SK-N-DZ (cell line): Measurements from ENCODE around the gene DAP3.
"Not testable (repeated sequence)": the region's sequence is repeated elsewhere in the genome, so short reads cannot be mapped to it uniquely, and the experiment has no call there.

Experiments
- DNase-seq: peaks from one replicate; pipeline ENCODE4 v3.0.0-alpha.2; 2015; ENCODE audit warnings: low spot score

DAP3 gene

DNA sequence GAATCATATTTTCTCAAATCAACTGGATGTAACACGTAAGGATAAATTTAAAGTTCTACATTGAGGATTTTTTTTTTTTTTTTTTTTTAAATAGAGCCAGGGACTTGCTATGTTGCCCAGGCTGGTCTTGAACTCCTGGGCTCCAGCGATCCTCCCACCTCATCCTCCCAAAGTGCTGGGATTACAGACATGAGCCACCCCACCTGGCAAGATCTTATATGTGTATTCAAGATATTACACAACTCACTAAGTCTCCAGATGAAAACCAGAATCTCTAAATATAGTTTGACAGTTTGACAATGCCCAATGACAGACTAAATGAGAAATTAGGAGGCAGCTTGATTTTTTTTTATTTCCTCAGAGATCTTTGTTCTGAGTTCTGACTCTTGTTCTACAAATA is 7.1 kb upstream of the DAP3 start:
- DNase-seq = no peak

DNA sequence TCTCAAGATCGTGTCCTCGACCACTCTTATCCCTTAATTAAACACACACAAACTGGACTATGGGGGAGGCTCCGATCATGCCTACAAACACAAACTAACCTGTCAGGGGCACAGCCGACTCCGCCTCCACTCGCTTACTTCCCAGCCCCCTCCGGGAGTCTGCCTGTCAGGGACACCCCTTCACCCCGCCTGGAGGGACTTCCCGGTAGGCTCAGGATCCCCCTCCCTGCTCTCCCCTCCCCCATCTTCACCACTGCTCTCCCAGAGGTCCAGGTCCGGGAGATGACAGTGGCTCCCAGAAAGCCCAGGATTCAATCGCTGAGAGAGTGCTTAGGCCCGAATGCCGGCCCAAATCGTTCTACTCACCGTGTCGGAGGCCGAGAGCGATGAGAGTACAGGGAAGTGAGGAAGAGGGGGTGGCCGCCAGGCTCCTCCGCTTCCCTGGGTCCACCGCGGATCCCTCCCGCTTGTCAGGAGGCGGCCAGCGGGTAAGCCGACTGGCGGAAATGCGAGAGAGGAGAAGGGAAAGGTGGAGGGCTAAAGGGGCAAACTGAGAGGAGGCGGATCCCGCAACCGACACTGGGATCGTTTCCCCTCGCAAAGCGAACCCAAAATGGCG is 1.1 kb upstream of the DAP3 start:
- not testable (repeated sequence) for DNase-seq

DNA sequence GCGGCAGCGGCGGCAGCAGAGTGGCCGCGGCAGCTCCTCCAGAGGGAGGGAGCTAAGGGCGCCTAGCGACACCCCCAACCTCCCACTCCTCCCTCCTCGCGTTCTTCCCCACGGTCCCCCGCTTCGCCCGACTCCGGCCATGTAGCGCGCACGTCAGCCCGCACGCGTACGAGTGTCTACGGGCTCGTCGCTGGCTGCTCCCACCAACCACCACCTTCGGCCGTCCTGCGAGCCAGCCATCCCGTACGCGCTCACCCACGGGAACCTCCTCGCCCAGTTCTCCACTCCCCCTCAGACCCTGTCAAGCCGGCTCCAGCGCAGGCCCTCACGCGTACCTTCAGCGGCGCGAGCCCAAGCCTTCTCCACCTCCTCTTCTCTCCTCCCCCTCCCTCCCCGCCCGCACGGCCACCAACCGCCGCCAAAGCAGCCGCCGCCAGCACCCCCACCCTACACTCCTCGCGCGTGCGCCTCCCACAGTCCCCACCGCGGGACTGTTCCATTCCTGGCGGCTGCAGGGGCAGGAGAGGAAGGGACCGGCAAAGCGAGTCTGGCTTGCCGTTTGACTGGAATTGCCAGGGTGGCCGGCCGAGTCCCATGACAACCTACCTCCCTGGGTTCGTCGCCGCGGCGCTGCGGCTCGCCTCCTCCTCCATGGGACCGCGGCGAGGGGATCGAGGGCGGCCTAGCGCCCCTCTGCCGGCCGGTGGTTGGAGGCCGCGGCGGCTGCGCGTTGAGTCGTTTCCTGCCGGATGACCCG is 389 bp upstream of the DAP3 start, which contains the start of gene YY1AP1:
Gene YY1AP1, minus strand, starts transcription at position 451 of the 757 bp plus-strand sequence. CDS start 8,338 bp downstream, outside the sequence.
- DNase-seq = peak; percentile 90

DNA sequence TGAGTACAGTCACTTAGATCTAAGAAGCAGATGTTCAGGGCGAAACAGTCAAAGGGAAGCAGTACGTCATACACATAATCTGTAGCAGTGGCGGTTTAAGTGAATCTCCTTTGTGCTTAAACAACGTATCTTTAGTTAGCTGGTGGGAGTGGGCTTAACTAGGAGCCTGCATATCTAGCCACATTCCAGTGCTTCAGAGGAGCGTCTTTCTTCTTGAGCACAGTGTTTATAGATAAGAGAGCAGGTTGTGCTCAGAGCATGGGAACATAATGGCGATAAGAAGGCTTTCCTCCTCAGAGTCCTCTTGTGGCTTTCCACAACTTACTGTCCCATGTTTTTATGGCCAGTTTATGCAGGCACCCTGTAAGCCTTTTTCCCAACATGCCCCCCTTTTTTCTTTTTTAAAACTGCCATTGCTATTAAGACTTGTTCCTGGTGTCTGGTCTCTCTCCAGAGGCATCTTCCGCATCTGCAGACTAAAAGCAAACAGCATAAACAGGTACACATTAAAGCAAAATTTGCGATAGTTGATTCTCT is 3.2 kb downstream of the DAP3 start:
- no peak for DNase-seq

DNA sequence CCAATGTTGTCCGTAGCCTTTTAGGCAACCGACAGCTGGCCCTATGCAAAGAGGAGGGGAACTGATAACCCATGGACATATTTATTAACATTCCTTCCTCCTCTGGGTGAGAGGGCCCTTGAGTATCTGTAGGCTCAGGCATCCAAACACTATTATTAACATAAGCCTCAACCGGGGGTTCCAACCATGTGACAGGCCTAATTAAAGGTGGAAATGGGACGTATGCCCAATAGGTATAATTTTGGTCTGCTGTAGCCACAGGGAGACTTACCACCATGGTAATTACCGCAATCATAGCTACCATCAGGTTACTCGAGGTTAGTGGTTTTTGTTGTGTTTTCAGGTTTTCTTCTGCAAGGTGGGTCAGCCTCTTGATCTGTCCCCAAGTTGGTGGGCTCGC is 5.3 kb downstream of the DAP3 start:
- DNase-seq = no peak

DNA sequence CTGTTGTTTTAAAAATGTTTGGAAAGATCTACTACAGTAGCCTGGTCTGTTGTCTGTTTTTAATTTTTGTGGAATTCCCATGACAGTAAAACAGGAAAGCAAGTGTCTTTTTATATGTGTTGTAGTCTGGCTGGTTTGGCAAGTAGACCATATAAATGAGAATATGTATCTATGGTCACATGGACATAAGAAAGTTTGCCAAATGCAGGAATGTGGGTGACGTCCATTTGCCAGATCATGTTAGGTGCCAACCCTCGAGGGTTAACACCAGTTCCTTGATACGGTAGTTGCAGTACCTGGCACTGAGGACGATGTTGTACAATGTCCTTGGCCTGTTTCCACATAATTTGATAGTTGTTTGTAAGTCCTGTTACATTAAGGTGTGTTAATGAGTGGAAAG is 6.2 kb downstream of the DAP3 start:
- DNase-seq = no peak

DNA sequence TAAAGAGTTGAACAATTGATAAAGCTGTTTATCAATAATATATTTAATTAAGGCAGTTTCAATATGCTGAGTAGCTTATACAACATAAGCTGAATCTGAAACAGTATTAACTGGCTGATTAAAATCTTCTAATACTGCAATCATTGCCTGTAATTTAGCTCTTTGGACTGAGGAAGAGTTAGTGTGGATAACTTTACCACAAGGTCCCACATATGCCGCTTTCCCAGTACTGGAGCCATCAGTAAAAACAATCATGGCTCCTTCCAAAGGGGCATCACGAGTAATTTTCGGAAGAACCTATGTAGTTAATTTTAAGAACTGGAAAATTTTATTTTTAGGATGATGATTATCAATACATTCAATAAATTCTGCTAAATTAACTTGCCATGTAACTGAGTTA is 6.7 kb downstream of the DAP3 start:
- DNase-seq = no peak

DNA sequence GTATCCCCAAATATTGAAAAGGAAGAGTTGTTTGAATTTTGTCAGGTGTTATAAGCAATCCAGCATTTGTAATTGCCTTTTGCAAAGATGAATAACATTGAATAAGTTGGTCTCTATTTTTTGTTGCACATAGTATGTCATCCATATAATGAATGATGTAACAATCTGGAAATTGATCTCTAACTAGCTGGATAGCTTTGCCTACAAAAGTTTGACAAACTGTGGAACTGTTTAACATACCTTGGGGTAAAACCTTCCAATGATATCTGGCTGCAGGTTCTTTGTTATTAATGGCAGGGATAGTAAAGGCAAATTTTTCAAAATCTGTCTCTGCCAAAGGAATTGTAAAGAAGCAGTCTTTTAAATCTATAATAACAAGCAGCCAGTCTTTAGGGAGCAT is 7.6 kb downstream of the DAP3 start:
- DNase-seq = no peak

DNA sequence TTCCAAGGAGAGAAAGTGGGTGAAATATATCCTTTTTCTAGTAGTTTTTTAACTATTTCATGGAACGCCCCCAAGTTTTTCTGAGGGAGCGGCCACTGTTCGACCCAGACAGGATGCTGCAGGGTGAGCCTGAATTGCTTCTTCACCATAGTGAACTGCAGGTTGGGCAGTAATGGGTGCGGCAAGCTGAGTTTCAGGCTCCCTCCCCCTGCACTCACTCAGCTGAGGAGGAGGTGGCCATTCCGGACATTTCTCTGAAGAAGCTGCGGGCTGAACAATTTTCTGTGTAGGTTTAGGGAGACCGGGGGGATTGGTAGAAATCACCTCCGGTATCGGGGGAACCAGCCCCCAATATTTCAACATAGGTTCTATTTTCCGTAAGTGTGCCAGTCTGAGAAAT is 8.2 kb downstream of the DAP3 start:
- no peak for DNase-seq

DNA sequence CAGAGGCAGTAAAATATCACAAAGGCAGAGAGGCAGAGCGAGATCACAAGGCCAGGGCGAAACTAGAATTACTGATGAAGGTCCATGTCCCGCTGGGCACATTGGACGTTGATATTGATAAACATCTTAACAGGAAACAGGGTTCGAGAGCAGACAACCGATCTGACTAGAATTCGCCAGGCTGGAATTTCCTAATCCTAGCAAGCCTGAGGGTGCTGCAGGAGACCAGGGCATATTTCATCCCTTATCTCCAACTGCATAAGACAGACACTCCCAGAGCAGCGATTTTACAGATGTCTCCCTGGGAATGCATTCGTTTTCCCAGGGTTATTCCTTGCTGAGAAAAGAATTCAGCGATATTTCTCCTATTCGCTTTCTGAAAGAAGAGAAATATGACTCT is 8.7 kb downstream of the DAP3 start:
- peak; percentile 81 for DNase-seq

DNA sequence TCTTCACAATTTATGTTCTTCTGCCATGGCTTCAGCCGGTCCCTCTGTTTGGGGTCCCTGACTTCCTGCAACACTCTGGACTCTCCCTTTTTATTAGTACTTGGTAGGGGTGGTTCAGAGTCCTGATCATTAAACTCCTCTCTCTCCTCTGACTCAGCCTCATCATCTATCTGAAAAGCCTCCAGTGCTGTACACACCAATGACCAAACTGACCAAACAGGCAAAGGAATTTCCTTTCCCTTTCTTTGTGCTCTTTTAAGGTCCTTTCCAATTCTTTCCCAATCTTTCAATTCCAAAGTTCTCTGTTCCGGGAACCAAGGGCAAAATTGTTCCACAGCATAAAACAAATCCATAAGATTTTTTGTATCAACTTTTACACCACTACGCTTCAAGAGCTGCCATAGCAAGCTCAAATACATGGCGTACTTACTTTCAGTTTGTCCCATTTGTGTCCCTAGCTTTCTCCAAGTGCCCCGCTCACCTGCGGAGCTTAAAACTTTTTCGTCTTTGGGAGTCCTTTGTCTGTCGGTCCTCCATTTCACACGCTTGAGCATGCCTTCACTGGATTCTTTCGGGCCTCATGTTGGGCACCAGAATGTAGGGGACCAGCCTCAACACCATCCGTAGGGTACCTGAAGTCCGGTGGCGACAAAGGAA is 9.6 kb downstream of the DAP3 start:
- DNase-seq = no peak

DNA sequence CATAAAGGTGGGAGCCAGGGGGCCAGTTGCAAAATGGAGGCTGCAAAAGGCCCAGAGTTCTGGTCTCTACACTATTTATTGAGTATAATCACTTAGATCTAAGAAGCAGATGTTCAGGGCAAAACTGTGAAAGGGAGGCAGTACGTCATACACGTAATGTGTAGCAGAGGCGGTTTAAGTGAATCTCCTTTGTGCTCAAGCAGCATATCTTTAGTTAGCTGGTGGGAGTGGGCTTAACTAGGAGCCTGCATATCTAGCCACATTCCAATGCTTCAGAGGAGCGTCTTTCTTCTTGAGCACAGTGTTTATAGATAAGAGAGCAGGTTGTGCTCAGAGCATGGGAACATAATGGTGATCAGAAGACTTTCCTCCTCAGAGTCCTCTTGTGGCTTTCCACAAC is 10.2 kb downstream of the DAP3 start:
- DNase-seq = peak; percentile 44

DNA sequence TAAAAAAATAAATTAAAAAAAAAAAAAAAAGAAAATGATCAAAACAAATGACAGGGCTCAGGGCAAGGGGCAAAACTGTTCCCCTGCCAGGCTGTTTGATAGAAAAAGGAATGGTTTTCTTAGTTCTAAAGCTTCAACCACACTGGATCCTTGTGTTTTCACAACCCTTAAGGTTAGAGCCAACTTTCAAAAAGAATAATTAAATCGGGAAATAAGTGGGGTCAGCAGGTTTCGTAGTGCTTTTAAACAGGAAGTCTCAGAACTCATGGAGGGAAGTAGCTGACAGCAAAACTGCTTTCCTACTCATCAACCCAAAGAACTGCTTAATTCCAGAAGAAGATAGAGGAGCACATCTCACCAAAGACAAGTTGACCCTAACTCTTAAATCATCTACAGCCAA is 12.8 kb downstream of the DAP3 start:
- DNase-seq = not testable (repeated sequence)

DNA sequence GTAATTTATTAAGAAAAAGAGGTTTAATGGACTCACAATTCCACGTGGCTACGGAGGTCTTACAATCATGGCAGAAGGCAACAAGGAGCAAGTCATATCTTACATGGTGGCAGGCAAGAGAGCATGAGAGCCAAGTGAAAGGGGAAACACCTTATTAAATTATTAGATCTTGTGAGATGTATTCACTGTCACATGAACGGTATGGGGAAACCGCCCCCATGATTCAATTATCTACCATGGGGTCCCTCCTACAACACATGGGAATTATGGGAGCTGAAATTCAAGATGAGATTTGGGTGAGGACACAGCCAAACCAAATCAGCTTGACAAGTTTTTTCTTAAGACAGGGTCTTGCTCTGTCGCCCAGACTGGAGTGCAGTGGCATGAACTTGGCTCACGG is 14.3 kb downstream of the DAP3 start:
- no peak for DNase-seq

DNA sequence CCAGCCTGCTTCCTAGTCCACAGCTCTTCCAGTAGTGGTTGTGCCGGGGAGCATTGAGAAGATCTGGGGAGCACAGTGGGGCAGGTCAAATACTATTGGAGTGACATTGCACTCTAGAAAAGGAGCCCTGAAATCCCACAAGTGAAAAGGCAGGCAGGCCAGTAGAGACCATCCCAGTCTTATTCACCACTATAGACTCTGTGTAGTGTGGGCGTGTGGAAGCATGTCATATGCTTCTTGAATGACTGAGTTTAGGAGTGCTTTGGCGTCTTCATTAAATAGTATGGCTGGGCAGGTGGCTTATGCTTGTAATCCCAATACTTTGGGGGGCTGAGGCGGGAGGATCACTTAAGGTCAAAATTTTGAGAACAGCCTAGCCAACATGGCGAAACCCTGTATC is 15.5 kb downstream of the DAP3 start:
- DNase-seq = not testable (repeated sequence)

DNA sequence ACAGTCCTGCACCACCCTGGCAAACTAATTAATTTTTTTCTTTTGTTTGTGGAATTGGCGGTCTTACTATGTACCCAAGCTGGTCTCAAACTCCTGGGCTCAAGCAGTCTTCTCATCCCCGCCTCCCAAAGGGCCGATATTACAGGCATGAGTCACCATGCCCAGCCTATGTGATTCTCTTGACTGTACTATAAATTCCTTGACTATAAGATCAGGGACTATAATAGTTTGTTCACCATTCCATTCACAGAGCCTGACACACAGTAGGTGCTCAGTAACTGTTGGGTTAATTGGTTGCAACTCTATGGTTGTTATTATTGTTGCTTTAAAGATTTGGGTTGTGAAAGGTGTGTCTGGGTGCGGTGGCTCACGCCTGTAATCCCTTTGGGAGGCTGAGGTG is 17.2 kb downstream of the DAP3 start:
- DNase-seq = no peak

DNA sequence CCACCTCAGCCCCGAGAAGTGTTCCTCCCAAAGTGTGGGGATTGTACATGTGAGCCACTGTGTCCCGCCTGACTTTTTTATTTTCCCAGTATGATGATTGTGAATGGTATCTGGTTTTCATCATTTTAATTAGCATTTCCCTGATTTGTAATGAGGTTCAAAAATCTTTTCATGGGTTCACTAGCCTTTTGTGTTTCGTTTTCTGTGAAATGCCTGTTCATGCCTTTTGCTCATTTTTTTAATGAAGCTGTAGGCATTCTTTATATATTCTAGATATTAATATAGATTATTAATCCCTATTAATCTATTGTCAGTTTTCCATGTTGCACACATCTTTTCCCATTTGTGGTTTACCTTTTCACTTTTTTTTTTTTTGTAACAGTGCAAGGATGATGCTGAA is 20.5 kb downstream of the DAP3 start:
- DNase-seq = no peak

DNA sequence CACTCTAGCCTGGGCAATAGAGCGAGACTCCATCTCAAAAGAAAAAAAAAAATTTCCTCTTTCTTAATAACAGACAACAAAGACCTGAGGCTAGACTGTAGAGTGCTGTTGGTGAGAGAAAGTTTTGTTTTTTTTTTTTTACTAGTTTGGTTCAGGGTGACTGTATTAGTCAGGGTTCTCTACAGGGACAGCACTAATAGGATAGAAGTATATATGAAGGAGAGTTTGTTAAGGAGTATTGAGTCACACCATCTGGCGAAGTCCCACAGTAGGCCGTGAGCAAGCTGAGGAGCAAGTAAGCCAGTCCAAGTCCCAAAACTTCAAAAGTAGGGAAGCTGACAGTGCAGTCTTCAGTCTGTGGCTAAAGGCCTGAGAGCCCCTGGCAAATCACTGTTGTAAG is 22.6 kb downstream of the DAP3 start:
- DNase-seq = not testable (repeated sequence)

DNA sequence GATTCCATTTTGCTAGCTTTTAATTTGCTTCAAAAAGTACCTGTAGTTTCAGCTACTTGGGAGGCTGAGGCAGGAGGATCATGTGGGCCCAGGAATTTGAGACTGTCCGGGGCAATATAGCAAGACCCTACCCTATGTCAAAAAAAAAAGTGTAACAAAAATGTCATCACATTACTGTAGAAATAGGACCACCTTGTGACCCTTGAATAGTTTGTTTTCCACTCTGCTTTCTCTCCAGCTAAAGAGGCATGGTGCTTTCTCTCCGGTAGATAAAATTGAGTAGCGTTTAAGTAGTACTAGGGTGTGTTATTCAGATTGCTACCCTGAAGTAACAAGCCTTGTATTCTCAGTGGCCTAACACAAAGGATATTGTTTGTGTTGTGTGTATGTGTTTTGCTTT is 23.7 kb downstream of the DAP3 start:
- DNase-seq = not testable (repeated sequence)

DNA sequence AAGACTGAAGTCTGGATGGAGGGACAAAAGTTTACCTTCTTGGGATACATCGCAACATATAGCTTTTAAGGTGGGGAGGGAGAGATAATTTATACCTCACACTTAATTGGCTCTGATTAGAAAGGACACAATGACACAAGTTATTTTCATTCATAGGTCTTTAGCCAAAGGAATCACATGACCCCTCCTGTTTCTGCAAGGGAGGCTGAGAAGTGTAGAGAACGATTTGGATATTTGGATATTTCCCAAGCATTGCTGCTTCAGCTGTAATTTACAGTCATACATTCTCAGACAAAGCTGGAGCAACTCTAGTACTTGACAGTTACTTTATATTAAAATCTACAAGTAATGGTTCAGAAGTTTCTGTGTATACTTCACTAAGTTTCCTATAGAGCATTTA is 24.2 kb downstream of the DAP3 start:
- DNase-seq = no peak

DNA sequence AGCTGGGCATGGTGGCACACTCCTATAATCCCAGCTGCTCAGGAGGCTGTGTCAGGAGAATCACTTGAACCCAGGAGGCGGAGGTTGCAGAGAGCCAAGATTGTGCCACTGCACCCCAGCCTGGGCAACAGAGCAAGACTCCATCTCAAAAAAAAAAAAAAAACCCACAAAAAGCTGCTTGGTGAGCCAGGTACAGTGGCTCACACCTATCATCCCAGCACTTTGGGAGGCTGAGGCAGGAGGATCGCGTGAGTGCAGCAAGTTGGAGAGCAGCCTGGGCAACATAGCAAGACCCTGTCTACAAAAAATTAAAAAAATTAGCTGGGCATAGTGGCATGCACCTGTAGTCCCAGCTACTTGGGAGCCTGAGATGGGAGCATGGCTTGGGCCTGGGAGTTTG is 26.2 kb downstream of the DAP3 start:
- DNase-seq = not testable (repeated sequence)

DNA sequence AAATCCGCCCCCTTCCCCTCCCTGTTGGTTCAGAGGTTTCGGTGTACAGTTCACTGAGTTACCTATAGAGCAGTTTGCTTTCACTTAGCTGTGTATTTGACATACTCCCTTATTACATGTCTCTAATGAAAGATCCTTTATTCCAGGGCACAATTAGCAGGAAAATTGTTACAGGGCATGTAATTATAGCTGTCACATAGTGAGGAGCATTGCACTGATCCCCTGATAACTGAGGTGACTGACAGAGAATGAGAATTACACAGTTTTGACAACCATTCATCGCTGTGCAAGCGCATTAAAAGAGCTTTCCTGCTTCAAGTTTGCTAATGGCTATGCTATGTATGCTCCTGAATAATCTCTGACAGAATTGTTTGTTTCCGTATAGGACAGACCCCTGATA is 26.9 kb downstream of the DAP3 start:
- no peak for DNase-seq

DNA sequence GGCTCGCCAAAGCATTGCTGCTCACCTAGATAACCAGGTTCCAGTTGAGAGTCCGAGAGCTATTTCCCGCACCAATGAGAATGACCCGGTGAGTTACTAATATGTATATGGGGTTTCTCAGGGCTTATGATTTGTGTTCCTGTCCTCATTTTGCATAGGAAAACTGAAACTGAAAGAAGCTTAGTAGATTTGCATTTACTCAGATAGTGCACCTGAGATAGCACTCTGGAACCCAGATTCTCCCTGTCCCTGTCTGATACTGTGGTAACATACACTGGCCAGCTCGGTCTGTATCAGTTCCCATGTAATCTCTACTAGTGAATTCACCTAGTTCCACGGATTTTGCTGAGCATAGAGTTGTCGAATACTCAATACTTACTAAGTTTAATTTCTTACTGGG is 28.1 kb downstream of the DAP3 start:
- no peak for DNase-seq
